Forelimb muscle (tissue), 1 donor: ENCODE measurements around the gene GMDS. TPM values are rescaled to one million over a fixed set of nuclear protein-coding genes. Genes with fewer than 3 reads are reported as not detected.

Experiments
- DNase-seq: peaks from one replicate; pipeline ENCODE4 v3.0.0-alpha.2; 2013; ENCODE audit warnings: low read depth
- polyA plus RNA-seq: library from polyadenylated mRNA; unstranded; fragments of 120-200 nt; gene quantifications from one replicate; pipeline ENCODE4 v1.2.1, GENCODE V29; 2013; ENCODE audit not compliant: insufficient read length

Gene GMDS
- polyA plus RNA-seq, 1 donor = 10.4 TPM

- DNase-seq = no peak
Observed at GRCh38 chr6:1625794-1626435, 619.5 kb downstream of the GMDS start.

DNA sequence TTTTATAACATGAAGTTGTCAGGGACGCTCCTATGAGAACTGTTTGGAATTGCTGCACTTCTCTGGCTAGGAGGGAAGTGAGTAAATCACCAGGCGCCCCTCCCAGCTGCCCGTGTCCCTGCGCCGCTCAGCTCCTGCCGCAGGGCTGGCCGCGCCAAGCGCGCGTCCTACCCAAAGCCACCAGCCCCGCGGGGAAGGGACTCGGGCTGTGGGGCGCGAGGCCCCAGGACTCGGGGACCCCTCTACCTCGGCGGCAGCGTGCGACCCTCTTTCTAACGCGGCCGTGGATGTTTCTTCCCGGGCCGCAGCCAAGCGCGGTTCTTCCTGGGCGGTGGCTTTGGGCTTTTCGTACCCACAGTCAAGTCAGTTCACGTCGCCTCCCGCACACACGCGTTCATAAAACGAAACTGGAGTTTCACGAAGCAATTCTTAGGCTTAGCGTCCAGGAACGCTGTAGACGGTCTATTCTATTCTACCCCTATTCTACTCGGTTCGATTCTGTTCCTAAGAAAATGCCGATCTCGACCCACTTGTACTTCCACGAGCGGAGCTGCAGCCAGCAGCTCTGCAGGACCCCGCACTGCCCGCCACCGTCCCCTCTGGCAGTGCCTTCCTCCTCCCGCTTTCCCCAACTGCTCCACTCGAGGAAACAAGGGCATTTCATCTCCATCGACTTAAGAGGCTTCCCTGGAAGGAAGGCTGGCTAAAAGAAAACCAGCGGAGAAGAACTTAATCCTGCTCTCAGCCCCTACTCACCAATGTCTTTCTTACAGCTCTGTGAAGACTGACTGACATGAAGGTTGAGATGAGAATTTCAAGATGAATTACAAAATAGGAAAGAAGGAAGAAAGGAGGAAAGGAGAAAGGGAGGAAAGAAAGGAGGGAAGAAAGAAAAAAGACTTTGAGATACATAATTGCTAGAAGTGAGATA is 620.3 kb downstream of the GMDS start:
- DNase-seq = no peak

- no peak for DNase-seq
Observed at GRCh38 chr6:1624058-1624850, 621.2 kb downstream of the GMDS start.

DNA sequence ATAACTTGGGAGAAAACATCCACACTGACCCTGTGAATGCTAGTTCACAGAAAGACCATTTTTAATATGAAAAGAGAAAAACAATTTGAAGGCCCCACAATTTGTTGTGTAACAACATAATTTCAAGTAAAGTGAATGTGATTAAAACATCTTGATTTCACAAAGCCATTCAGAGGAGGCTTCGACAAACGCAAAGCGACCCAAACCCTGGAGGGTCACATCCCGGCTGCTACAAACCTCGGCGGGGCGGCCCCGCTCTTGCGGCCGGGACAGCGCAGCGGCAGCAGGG is 621.7 kb downstream of the GMDS start:
- DNase-seq = no peak

DNA sequence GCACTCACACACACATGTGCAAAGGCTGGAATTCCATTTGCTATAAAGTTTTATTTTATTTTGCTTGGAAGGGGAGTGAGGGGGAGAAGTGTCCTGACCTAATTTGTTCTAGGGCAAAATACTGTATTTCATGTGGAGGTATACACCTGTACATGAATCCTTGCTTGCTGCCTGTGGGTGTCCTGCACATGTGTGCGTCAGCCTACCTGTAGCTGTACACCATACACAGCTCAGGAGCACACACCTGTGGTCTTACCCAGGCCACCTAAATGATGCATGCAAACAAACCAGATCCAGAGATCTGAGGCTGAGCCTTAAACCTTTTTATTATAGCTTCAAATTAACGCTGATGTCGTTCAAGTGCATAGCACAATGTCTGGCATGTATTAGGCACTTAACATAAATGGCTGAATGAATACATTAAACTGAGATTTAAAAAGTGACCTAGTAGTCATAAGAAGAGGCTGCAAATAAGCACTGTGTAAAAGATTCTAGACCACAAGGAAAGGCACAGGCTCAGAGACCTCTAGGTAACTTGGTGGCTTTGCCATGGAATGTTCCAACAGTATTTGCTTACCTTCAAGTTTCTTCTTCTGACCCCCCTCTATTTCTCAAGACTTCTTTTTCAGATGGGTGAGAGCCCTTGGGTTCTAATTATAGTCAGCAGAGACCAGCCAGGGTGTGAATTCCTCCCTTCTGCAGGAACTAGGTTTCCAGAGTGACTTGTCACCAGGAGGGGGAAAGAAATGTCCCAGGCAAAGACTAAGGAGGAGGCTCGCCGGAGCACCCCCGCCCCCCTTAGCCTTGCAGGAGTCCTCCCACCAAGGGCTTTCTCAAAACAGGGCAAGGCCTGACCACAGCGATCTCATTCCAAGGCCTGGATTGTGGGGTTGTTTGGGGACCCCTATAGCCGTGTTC is 622.3 kb downstream of the GMDS start:
- no peak for DNase-seq

- no peak for DNase-seq
Observed at GRCh38 chr6:1622220-1622850, 623.1 kb downstream of the GMDS start.

GRCh38 chr6:1621070-1621701 is 624.2 kb downstream of the GMDS start:
- DNase-seq = no peak

- no peak for DNase-seq
Observed at GRCh38 chr6:1620504-1621069, 624.8 kb downstream of the GMDS start.

DNA sequence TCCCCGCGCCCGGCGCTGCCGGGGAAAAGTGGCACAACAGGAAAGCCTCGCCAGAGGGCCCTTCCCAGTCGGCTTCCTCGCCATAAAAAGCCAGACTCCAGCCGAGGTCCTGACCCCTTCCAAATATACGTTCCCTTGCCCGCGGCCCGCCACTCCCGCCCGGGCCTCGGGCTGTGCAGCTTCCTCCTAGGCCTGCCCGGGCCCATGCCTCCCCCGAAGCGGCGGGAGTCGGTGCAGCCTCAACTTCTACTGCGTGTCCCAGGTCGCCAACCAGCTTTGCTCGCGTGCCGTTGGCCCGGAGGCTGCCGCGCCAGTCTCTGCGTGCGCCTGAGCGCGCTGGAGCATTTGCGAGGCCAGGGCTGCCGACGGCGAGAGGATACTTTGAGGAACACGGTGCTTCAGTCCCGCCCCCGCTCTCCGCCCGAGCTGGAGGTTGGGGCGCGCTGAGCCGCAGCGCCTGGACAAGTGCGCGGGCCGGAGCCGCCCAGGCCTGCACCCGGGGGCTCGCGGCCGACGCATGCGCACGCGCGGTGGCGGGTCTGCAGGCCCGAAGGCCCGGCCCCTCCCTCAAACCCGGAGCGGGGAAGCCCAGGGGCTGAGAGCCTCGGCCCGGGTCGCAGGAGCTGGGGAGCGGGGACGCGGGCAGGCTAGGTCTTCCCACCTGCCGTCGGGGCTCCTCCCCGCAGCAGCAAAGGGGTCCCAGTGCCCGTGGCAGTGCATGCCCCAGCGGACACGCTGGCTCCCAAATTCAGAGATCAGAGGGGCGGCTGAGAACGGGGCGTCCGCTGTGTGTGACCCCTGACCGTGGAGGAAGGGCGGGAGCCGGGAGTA is 625.5 kb downstream of the GMDS start:
- no peak for DNase-seq

DNA sequence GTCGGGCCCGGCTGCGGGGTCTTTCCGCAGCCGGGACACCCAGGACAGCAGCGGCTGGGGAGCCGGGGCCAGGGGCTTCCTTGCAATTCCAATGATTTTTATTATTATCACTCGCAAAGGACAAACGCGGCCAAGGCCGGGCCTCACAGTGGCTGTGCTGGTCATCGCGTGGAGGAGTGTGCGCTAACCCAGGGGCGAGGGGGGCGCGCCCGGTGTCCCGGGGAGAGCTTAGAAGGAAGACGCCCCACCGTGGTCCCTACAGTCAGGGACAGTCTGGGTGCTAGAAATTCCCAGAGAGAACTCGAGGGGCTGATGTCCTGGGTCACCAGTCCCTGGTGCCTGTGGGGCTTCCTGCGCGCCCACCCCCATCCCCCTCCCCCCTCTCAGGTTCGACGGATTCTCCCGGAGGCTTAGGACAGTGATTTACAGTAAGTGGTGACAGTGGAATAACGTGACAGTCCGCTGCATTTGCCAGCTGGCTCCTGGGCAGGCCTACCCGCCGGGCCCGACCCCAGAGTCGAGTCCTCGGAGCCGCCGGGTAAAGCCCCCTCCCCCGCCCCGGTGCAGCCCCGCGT is 626.2 kb downstream of the GMDS start:
- DNase-seq = no peak

GRCh38 chr6:1618311-1619097 is 626.9 kb downstream of the GMDS start:
- DNase-seq = no peak

DNA sequence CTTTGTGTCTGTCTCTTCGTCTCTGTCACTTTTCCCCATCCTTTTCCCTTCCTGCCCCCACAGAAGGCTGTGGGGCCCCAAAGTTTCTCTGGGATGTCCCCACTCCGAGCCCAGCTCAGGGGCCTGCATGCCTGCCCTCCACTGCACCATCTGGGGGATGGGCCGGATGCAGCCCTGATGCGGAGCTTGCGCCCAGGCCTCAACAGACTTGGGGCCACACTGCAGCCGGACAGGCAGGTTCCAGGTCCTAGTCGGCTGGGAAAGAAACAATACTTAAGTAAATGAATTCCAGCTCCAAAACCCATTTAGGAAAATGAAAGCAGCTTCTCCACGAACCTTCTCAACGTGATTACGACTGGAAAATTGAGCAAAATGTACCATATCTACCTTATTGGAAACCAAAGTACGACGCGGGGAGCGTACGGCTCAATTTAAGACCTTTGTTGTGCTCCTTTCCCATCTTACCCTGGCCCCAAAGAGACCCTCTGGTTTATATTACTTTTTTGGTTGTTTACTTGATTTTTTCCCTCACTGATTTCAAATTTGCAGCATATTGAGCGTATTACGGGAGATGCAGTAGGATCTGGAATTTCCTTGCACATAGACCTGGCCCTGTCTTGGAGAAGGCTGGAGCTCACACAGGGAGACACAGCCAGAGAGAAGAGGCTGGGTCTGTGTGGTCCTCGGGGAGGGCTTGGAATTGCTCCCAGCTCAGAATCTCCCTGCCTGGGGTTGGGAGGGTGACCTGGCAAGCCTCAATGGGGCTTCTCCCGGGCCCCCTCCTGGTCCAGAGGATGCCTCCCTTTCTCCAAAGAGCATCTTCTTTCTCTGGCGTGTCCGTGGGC is 627.7 kb downstream of the GMDS start:
- no peak for DNase-seq

DNA sequence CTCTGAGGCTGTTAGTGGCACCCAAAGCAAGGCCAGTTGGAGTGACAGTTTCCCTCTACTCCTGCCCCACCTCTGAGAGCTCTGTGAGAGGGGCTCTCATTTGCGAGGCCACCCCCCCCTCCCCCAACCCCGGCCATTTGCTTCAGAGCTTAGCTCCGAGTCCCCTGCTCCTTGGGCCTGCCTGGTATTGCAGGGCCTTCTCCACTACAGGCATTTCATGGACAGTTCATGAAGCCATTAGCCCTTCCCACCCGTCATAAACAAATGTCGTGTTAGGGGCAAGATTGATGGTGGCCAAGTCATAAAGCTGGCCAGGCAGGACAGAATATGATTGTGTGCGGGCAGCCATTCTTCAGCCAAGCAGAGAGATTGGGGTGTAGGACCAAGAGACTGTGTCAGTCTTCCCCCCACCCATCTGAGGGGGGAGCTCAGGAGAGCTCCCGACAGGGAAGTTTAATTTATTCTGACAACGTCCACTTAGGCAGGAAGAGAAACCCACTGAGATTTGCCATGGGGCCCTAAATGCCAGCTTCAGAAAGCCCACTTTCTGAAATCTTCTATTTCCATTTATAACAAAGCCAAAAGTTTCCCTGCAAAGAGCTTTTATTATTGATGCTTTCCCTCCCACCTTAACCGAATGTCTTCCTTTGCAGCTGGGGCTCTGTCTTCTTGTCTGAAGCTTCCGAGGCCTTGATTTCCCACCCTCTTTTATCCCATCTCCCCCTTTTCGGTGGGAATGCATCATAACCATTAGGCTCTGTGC is 628.5 kb downstream of the GMDS start:
- no peak for DNase-seq

GRCh38 chr6:1615853-1616420 is 629.5 kb downstream of the GMDS start:
- DNase-seq = no peak

- DNase-seq = no peak
Observed at GRCh38 chr6:1615151-1615852, 630.1 kb downstream of the GMDS start.
